GM12874 (cell line): ENCODE measurements around the gene VPS11.

Experiments
- TF ChIP-seq, protein P1 (sequence below): IDR thresholded peaks from 2 replicates; pipeline ENCODE4 v1.5.1; 2011; ENCODE audit warnings: low read depth, mild to moderate bottlenecking, control low read depth, low read length, moderate library complexity; ENCODE audit not compliant: insufficient read depth

Gene VPS11

DNA sequence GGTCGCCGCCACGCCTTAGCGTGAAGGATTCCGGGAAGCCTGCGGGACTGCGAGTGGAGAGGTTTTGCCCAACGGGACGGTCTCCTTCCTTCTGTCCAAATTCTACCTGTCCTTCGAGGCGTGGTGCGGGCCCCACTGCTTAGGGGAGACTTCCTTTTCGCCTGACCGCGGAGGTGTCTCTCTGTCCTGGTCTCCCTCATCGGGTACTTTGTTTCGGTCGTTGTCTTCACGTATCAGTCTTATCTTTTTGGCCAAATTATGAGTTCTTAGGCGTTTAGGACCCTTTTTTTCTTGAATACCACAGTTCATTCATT is 54.1 kb downstream of the VPS11 start:
- TF ChIP-seq, protein P1, sequence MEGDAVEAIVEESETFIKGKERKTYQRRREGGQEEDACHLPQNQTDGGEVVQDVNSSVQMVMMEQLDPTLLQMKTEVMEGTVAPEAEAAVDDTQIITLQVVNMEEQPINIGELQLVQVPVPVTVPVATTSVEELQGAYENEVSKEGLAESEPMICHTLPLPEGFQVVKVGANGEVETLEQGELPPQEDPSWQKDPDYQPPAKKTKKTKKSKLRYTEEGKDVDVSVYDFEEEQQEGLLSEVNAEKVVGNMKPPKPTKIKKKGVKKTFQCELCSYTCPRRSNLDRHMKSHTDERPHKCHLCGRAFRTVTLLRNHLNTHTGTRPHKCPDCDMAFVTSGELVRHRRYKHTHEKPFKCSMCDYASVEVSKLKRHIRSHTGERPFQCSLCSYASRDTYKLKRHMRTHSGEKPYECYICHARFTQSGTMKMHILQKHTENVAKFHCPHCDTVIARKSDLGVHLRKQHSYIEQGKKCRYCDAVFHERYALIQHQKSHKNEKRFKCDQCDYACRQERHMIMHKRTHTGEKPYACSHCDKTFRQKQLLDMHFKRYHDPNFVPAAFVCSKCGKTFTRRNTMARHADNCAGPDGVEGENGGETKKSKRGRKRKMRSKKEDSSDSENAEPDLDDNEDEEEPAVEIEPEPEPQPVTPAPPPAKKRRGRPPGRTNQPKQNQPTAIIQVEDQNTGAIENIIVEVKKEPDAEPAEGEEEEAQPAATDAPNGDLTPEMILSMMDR: no peak

DNA sequence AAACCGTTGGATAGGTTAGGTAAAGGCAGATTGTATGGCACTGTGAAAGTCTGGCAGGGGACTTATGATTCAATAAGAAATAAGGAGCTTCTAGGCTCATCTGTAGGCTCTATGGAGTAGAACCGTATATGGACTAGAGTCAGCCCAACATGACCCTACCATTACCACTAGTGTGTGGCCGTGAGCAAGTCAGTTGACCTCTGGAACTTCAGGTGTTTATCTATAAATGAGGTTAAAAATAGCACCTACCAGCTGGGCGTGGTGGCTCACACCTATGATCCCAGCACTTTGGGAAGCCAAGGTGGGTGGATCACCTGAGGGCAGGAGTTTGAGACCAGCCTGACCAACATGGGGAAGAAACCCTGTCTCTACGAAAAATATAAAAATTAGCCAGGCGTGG is 58.2 kb downstream of the VPS11 start:
- TF ChIP-seq, protein P1: no peak

DNA sequence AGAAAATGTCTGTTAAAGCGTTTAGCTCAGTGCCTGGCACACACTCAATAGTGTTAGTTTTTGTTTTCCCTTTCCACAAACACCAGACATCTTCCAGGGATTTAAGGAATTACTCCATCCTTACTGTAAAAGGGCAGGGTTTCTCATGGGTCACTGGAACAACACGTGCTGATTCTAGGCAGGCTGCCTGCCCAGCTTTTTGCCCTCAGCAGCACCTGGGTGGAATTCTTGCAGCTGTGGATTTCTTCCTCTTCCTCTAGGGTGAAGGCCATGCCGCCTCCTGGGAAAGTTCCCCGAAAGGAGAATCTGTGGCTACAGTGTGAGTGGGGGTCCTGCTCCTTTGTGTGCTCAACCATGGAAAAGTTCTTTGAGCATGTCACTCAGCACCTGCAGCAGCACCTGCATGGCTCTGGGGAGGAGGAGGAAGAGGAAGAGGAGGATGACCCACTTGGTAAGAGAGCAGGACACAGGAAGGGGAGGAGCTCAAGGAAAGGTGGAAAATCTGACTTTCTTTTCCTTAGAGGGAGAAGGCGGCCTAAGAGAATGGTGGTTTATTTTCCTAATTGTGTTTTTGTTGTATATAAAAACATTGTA is 59.2 kb downstream of the VPS11 start:
- TF ChIP-seq, protein P1: no peak

DNA sequence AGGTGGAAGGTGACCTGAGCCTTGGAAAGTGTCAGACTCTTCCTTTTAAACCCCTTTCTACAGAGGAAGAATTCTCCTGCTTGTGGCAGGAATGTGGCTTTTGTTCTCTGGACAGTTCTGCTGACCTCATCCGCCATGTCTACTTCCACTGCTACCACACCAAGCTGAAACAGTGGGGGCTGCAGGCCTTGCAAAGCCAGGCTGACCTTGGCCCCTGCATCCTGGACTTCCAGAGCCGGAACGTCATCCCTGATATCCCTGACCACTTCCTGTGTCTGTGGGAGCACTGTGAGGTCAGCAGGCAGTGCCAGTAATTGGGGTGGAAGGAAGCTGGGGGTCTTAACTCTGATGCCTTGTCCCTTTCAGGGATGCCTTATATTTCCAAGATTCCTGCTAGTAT is 63.0 kb downstream of the VPS11 start:
- TF ChIP-seq, protein P1: no peak
